GM21360 (cell line): ENCODE data around the gene AKAP10.
A peak's percentile ranks its signal among the peaks of the same experiment; 100 is the strongest.
"Not testable (repeated sequence)": the region's sequence is repeated elsewhere in the genome, so short reads cannot be mapped to it uniquely, and the experiment has no call there.

Source experiments
- ATAC-seq: cut with Tn5 transposase; IDR thresholded peaks from one replicate; pipeline ENCODE4 v1.9.1; 2021; ENCODE audit warnings: mild to moderate bottlenecking, moderate library complexity; ENCODE audit not compliant: unreplicated experiment

The AKAP10 gene

DNA sequence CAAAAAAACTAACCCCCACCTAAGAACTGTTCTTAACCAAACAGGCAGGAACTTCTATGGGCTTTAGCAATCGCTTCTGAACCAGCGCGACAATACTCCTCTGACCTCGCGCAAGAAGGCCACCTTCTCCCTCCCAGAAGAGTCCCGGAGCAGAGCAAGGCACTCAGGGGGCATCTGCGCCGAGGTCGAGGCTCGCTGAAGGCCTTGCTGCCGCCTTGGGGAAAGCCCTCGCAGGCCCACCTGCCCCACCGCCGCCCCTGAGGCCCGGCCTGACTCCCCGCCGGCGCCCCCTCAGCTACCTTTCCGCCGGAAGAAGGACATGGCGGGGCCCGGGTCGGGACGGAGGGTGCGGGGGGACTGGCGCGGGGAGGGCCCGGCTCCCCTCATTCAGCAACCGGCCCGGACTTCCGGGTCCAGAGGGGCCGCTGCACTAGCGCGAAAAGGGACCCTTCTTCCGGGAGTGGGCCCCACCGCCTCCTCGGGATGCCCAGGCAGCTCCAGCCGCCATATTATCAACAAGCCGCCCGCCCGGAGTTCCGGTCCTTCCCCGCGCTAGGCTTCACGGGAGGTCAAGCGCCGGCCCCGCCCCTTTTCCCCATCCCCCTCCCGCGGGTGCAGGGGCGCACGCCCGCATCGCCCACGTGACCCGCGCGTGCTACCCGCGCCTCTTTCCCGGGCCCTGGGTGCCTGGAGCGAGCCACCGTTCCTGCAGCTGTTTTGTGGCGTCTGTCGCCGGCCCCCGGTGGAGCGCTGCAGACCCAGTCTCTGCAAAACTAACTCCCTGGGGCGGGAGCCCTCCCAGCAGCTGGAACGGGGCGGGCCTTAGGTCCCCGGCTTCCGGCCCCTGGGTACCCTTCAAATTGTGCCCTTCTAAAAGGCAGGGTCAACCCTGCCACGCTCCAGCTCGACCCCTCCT lies at the start of gene AKAP10:
TSS of gene AKAP10 (minus strand) at position 536 of the 916 bp plus-strand sequence. CDS start at position 387, 149 bp downstream.
- ATAC-seq: peak; percentile 77

DNA sequence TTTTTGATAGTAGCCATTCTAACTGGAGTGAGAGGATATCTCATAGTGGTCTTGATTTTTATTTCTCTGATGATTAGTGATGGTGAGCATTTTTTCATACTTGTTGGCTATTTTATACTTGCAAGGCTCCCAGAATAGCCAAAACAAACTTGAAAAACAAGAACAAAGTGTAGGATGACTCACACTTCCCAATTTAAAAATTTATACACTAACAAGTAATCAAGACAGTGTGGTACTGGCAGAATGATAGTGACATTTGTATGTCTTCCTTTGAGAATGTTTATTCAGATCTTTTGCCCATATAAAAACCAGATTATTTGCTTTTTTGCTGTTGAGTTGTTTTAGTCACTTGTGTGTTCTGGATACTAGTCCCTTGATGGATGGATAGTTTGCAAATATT lies 49.3 kb upstream of the AKAP10 start:
- ATAC-seq: no peak

- ATAC-seq: no peak
Observed at GRCh38 chr17:20022701-20023100, 45.1 kb upstream of the AKAP10 start.

GRCh38 chr17:20016475-20016992 lies 38.9 kb upstream of the AKAP10 start:
- not testable (repeated sequence) for ATAC-seq

- ATAC-seq: no peak
Observed at GRCh38 chr17:20012017-20012536, 34.4 kb upstream of the AKAP10 start.

GRCh38 chr17:20010936-20011335 lies 33.3 kb upstream of the AKAP10 start:
- ATAC-seq: no peak

DNA sequence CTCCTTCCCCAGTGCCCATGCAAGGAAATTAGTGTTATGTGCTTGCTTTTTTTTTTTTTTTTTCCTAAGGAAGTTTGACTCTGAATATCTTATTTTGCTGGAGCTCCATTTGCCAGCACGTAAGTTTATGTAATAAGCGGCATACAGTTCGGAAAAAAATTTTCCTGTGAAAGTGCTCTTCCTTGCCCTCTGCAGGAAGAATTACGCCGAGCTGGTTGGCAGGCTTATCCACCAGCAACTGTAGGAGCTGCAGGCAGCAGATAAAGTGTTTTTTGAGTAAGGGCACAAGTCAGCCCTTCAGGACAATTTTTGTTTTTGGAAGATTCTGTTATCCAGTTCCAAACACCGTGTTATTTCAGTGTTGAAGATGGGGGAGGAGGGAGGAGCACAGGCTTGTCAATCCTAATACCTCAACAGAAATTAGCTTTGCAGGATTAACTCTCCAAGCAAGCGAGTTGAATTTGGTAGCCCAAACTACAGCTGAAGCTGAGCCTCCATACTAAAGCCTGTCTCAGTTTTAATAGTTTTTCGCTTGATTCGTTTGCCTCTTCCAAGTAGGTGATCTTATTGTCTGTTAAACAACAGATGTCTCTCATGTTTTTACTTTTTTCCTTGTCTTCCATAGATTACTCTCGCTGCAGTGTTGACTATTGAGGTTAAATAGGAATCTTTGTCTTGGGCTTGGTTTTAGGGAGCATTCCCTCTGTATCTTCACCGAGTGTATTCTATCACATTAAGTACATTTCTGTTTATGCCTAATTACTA lies 32.7 kb upstream of the AKAP10 start:
- no peak for ATAC-seq

DNA sequence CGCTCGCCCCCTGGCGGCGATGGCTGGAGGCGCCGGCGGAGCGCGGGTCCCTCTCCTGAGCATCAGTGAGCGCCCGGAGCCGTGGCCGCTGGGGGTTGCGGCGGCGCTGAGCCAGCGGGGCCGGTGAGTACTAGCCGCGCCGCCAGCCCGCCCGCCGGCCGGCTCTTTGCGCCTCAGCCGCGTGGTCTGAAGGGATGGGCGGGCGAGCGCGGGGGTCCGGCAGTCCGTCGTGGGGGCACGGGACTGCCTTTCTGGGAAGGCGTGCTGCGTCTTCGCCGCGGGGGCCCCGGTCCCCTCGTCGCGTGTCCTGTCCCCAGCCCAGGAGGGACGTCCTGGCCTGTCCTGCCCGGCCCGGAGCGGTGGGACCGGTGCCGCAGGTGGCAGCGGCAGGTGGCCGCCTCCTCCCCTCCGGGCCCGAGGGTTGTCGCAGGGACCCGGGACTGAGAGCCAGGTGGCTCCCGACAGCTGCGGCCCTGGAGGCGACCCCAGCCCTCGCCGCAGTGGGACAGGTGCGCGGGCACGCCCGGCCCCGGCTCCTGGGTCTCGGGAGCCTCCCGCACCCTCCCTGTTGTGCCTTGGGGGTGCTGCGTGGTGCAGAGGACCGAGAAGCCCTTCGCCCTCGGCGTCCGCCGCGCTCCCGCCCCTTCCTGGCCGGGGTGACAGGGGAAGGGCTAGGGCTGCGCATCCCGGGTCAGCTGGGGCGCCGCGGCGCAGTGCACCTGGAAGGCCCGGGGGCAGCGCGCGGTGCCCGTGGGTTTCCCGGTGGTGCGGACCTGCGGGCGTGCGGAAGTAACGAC lies 31.9 kb upstream of the AKAP10 start, which contains the start of gene SPECC1:
TSS of gene SPECC1 (plus strand) at position 58 of the 797 bp plus-strand sequence. CDS start 87,293 bp downstream, outside the sequence.
- peak; percentile 88 for ATAC-seq

- no peak for ATAC-seq
Observed at GRCh38 chr17:20009052-20009301, 31.3 kb upstream of the AKAP10 start.

DNA sequence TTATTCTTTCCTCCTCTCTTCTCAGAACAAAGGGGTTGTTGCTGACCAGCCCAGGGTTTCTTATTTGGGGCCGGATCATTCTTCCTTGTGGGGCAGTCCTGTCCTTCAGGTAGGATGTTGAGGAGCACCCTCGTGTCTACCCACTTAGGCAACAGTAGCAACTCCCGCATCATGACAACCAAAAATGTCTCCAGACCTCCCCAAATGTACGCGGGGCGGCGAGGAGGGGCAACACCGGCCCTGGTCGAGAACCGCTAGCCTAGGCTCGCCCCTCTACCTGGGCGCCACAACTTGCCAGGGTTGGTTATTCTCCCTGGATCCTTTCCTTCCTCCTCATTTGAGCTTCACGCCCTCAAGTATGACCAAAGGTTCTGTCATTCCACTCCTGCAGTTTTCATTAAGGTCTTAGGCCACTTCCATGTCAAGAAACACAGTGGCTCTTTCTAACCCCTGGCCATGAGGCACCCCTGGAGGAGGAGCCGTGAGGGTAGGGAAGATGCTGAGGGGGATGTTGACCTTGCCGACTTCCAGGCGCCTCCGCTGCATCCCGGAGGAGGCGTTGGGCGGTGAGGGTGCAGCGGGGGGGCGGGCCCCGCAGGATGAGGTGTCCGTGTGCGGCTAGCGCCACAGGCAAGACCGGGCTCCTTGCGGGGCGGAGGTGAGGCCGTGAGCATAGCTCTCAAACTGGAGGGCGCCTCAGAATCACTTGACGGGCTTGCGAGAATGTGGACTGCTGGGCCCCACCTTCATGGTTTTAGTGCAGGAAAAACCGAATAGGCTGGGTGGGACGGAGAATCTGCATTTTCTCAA lies 30.8 kb upstream of the AKAP10 start:
- peak; percentile 27 for ATAC-seq

- ATAC-seq: no peak
Observed at GRCh38 chr17:19996502-19996901, 18.9 kb upstream of the AKAP10 start.

- ATAC-seq: no peak
Observed at GRCh38 chr17:19996086-19996485, 18.5 kb upstream of the AKAP10 start.

DNA sequence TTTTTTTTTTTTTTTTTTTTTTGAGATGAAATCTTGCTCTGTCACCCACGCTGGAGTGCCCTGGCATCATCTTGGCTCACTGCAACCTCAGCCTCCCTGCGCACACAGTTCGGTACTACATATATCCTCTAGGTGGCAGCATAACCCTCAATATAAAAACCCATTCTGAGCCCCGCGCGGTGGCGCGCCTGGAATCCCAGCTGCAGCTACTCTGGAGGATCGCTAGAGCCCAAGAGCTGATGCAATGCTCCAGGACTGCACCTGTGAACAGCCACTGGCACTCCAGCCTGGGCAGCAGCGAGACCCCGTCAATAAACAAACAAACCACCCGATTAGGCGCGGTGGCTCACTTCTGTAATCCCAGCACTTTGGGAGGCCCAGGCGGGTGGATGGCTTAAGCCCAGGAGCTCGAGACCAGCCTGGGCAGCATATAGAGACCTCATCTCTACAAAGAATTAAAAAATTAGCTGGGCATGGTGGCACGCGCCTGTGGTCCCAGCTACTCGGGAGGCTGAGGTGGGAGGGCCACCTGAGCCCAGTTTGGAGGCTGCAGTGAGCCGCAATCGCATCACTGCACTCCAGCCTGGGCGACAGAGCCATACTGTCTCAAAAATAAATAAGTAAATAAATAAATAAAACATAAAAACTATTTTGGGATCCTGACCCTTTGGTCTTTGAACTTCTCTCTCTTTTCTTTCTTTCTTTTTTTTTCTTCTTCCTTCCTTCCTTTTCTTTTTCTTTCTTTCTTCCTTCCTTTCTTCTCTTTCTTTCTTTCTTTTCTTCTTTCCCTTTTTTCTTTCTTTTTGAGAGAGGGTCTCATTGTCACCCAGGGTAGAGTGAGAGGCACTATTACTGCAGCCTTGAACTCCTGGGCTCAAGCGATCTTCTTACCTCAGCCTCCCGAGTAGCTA lies 15.4 kb upstream of the AKAP10 start:
- peak; percentile 78 for ATAC-seq

GRCh38 chr17:19991252-19991885 lies 13.7 kb upstream of the AKAP10 start:
- no peak for ATAC-seq

DNA sequence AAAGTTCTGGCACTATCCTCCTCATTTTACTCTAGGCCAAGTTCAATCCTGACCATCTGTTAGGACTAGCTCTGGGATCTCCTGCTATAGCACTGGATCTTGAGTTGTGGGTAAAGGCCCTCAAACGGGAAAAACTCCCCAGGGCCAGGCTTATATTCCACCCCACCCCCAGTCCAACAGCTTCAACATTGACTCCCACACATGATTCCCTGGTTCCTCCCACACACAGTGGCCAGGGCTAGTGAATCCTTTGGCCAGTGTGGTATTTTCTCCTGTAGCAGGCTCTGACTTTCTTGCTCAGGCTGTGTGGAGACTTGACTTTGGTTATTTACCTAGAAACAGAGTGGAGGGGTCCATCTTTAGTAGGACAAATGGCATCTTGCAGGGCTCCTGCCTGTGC lies 10.3 kb upstream of the AKAP10 start:
- no peak for ATAC-seq

DNA sequence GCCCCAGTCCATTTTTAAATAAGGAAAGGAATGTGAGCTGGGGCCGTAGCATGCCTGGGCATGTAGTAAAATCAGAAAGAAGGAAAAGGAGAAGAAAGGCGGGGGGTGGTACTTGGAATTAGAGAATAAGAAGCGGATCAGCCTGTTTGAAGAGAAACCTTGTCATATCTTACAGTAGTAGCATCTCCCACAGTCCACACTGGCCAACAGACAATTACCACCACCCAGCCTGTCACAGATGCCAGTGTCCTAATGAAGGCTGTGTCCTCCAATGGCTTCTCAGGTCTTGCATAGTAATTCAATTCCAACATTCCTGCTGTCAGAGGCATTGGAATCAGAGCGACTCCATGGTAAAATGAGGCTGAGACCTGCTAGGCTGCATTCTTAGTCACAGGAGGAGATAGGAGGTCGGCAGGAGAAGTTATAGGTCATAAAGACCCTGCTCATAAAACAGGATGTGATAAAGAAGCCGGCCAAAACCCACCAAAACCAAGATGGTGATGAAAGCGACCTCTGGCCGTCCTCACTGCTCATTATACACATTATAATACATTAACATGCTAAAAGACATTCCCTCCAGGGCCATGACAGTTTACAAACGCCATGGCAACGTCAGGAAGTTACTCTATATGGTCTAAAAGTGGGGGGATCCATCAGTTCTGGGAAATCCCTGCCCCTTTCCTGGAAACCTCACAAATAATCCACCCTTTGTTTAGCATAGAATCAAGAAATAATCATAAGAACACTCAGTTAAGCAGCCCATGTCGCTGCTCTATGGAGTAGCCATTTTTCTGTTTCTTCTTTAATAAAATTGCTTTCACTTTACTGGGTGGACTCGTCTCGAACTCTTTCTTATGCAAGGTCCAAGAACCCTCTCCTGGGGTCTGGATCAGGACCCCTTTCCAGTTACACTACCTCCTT lies 9.6 kb upstream of the AKAP10 start:
- ATAC-seq: no peak
